Natural killer cell (primary cell): Measurements from ENCODE around the gene ICA1. TPM values are rescaled to one million over a fixed set of nuclear protein-coding genes. Genes with fewer than 3 reads are reported as not detected.

Source experiments
- ATAC-seq, 3 donors: fragments of 150-1000 bp in 2 of 3; fragments of 200-7000 bp in 1 of 3; cut with Tn5 transposase; 1 replicate in 1 of 3; 2 replicates in 2 of 3; pipeline ENCODE4 v1.10.0; 2021; ENCODE audit warnings: mild to moderate bottlenecking in 2 of 3, moderate library complexity in 2 of 3
- DNase-seq, 2 donors: peaks; one replicate each; pipeline versions ENCODE4 v3.0.0 to v3.0.0-alpha.2; 2013 to 2021; ENCODE audit warnings: mixed read lengths in 1 of 2
- H3K27ac ChIP-seq: one replicate; pipeline ENCODE4 v1.5.1; 2013; ENCODE audit warnings: mild to moderate bottlenecking, low read length
- H3K27me3 ChIP-seq: one replicate; pipeline ENCODE4 v1.6.1; 2013; ENCODE audit warnings: low read length; ENCODE audit not compliant: control insufficient read depth, insufficient read depth
- H3K36me3 ChIP-seq: one replicate; pipeline ENCODE4 v1.6.1; 2013; ENCODE audit warnings: low read length; ENCODE audit not compliant: control insufficient read depth, insufficient read depth
- H3K4me1 ChIP-seq: one replicate; pipeline ENCODE4 v1.6.1; 2013; ENCODE audit warnings: low read length; ENCODE audit not compliant: control insufficient read depth, insufficient read depth
- H3K4me3 ChIP-seq: one replicate; pipeline ENCODE4 v1.5.1; 2013; ENCODE audit warnings: low read length
- H3K9me3 ChIP-seq: one replicate; pipeline ENCODE4 v1.6.1; 2013; ENCODE audit warnings: low read length; ENCODE audit not compliant: control insufficient read depth, insufficient read depth
- H3K27ac Mint-ChIP-seq, 2 donors: one replicate each; pipeline ENCODE4 v1.8.0; 2022; ENCODE audit warnings: mild to moderate bottlenecking in 2 of 2, mixed read lengths in 2 of 2, moderate library complexity in 1 of 2
- H3K27me3 Mint-ChIP-seq, 2 donors: one replicate each; pipeline ENCODE4 v1.8.0; 2022; ENCODE audit warnings: low read depth in 2 of 2, mixed read lengths in 2 of 2
- H3K36me3 Mint-ChIP-seq: one replicate; pipeline ENCODE4 v1.8.0; 2022; ENCODE audit warnings: mixed read lengths
- H3K4me1 Mint-ChIP-seq, 2 donors: one replicate each; pipeline ENCODE4 v1.8.0; 2022; ENCODE audit warnings: mixed read lengths in 2 of 2
- H3K4me3 Mint-ChIP-seq: one replicate; pipeline ENCODE4 v1.8.0; 2022; ENCODE audit warnings: mild to moderate bottlenecking, moderate library complexity, mixed read lengths
- H3K9me3 Mint-ChIP-seq, 2 donors: one replicate each; pipeline ENCODE4 v1.8.0; 2022; ENCODE audit warnings: mixed read lengths in 2 of 2
- WGBS: methylation state at CpG from one replicate; pipeline ENCODE4 v1.1.7; 2013; ENCODE audit warnings: missing lambda C conversion rate; ENCODE audit not compliant: insufficient coverage; 5-methylcytosine and 5-hydroxymethylcytosine counted together
- intact Hi-C: fragments of 100-400 bp; cut with micrococcal nuclease; formaldehyde crosslinking; loops from one replicate; pipeline ENCODE4 v1.14.2; 2022
- total RNA-seq, 4 donors: library from RNA; stranded (reverse); fragments of 120-200 nt in 1 of 4; gene quantifications; one replicate each; pipeline versions ENCODE4 v1.2.3 to v1.2.4, GENCODE V29; 2013 to 2022
- TF ChIP-seq, protein P1 (sequence below): fragments of 200-600 bp; IDR thresholded peaks from one replicate; pipeline ENCODE4 v1.8.0; 2022; ENCODE audit warnings: antibody characterized with exemption

ICA1 gene
- total RNA-seq, 3 donors from 2014 or later (not counting 1 experiment from before 2014, with no cell fraction given) = 0.75 to 1.9 (median 1.4) TPM

DNA sequence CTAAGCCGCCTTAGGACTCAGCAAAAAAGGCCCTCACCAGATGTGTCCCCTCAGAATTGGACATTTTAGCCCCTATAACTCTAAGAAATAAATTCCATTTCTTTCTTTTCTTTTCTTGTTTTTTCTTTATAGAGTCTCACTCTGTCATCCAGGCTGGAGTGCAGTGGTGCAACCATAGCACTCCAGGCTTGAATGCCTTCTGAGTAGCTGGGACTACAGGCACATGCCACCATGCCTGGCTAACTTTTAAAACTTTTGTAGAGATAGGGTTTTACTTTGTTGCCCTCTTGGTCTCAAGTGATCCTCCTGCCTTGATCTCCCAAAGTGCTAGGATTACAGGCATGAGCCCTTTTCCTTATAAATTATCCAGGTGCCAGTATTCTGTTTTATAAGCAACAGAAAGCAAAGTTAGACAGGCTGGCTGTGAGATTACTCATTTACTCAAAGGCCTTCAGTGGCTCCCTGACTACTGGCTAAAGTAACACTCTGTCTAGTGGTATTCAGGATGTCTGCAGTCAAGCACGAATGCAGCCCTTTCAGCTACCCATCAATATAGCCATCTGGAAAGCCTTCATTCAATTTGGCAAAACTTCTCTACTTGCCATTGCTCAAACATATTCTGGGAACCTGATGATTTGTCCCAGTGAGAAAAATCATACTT, 128.6 kb downstream of the ICA1 start:
- H3K27ac ChIP-seq = peak overlapping the region; percentile 69
- peak overlapping the region; percentile 75 for H3K4me3 Mint-ChIP-seq
- H3K36me3 Mint-ChIP-seq = no peaks in the 10 kb centered on the region
- intact Hi-C loops = loop anchor here (2.0 to 10.0 kb wide), 3 partner anchors 59 to 493 kb away; partner anchors contain the start of gene UMAD1
- DNase-seq = no peak
- H3K4me1 ChIP-seq = peaks cover 50% of the 10 kb centered on the region
- TF ChIP-seq, protein P1, sequence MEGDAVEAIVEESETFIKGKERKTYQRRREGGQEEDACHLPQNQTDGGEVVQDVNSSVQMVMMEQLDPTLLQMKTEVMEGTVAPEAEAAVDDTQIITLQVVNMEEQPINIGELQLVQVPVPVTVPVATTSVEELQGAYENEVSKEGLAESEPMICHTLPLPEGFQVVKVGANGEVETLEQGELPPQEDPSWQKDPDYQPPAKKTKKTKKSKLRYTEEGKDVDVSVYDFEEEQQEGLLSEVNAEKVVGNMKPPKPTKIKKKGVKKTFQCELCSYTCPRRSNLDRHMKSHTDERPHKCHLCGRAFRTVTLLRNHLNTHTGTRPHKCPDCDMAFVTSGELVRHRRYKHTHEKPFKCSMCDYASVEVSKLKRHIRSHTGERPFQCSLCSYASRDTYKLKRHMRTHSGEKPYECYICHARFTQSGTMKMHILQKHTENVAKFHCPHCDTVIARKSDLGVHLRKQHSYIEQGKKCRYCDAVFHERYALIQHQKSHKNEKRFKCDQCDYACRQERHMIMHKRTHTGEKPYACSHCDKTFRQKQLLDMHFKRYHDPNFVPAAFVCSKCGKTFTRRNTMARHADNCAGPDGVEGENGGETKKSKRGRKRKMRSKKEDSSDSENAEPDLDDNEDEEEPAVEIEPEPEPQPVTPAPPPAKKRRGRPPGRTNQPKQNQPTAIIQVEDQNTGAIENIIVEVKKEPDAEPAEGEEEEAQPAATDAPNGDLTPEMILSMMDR = no peak
- H3K27ac Mint-ChIP-seq = peak overlapping the region; percentile 88 to 97
- H3K4me3 ChIP-seq = no peak overlapping the region
- WGBS = 57% methylated on average over 2 of the region's 2 CpGs
- no peaks in the 10 kb centered on the region for H3K9me3 Mint-ChIP-seq
- H3K27me3 ChIP-seq = no peaks in the 10 kb centered on the region
- ATAC-seq = peak in 1 of 3 donors; percentile 11
- no peaks in the 10 kb centered on the region for H3K9me3 ChIP-seq
- H3K36me3 ChIP-seq = no peaks in the 10 kb centered on the region
- peaks cover 69 to 71% of the 10 kb centered on the region in 2 donors for H3K4me1 Mint-ChIP-seq
- H3K27me3 Mint-ChIP-seq = no peaks in the 10 kb centered on the region

GRCh38 chr7:8131694-8132605, 130.0 kb downstream of the ICA1 start:
- TF ChIP-seq, protein P1 = no peak
- H3K36me3 Mint-ChIP-seq = no peaks in the 10 kb centered on the region
- ATAC-seq (peak; percentile 50 to 73 (median 64)), DNase-seq (peak; percentile 33 to 84)
- H3K4me3 Mint-ChIP-seq = peak overlapping the region; percentile 75
- Histone ChIP-seq H3K27me3 (no peaks in the 10 kb centered on the region), H3K9me3 (no peaks in the 10 kb centered on the region), H3K4me3 (peak overlapping the region; percentile 0), H3K27ac (peak overlapping the region; percentile 69), H3K36me3 (no peaks in the 10 kb centered on the region), H3K4me1 (peaks cover 63% of the 10 kb centered on the region)
- peak overlapping the region; percentile 88 to 97 for H3K27ac Mint-ChIP-seq
- 15% methylated on average over 3 of the region's 5 CpGs for WGBS
- intact Hi-C loops = loop anchor here (1.0 to 10.0 kb wide), 4 partner anchors 20 to 491 kb away; partner anchors contain the start of gene UMAD1
- peaks cover 83 to 85% of the 10 kb centered on the region in 2 donors for H3K4me1 Mint-ChIP-seq
- no peaks in the 10 kb centered on the region for H3K9me3 Mint-ChIP-seq
- no peaks in the 10 kb centered on the region for H3K27me3 Mint-ChIP-seq

GRCh38 chr7:8130663-8131062, 131.3 kb downstream of the ICA1 start:
- intact Hi-C loops = loop anchor here (5.0 to 10.0 kb wide), 2 partner anchors 62 to 186 kb away; no protein-coding TSS in a partner anchor
- H3K27me3 ChIP-seq = no peaks in the 10 kb centered on the region
- 94% methylated on average over 1 of the region's 1 CpG for WGBS
- H3K36me3 ChIP-seq = no peaks in the 10 kb centered on the region
- no peak for DNase-seq
- no peak for ATAC-seq
- H3K27ac Mint-ChIP-seq = peak overlapping the region; percentile 88 to 97
- H3K27me3 Mint-ChIP-seq = no peaks in the 10 kb centered on the region
- H3K27ac ChIP-seq = peak overlapping the region; percentile 69
- peaks cover 96 to 98% of the 10 kb centered on the region in 2 donors for H3K4me1 Mint-ChIP-seq
- H3K9me3 ChIP-seq = no peaks in the 10 kb centered on the region
- peak overlapping the region; percentile 75 for H3K4me3 Mint-ChIP-seq
- TF ChIP-seq, protein P1 = no peak
- H3K9me3 Mint-ChIP-seq = no peaks in the 10 kb centered on the region
- no peak overlapping the region for H3K4me3 ChIP-seq
- H3K36me3 Mint-ChIP-seq = no peaks in the 10 kb centered on the region
- peaks cover 73% of the 10 kb centered on the region for H3K4me1 ChIP-seq
